HuH-7.5 (cell line): ENCODE data around the gene DCLK2.

Source experiments
- DNase-seq: peaks from one replicate; pipeline ENCODE4 v3.0.0; 2011; ENCODE audit warnings: low spot score

DCLK2 gene

GRCh38 chr4:150070464-150071170 is 7.6 kb upstream of the DCLK2 start:
- no peak for DNase-seq

GRCh38 chr4:150072471-150072870 is 5.8 kb upstream of the DCLK2 start:
- no peak for DNase-seq

GRCh38 chr4:150072906-150073714 is 5.1 kb upstream of the DCLK2 start:
- DNase-seq = no peak

- DNase-seq = no peak
Observed at GRCh38 chr4:150074064-150074463, 4.2 kb upstream of the DCLK2 start.

- peak; percentile 49 for DNase-seq
Observed at GRCh38 chr4:150078579-150079080, 385 bp downstream of the DCLK2 start.

- no peak for DNase-seq
Observed at GRCh38 chr4:150079081-150079581, 886 bp downstream of the DCLK2 start.

GRCh38 chr4:150080337-150080736 is 2.1 kb downstream of the DCLK2 start:
- DNase-seq = no peak

GRCh38 chr4:150080875-150081274 is 2.6 kb downstream of the DCLK2 start:
- peak; percentile 35 for DNase-seq

GRCh38 chr4:150082241-150082640 is 4.0 kb downstream of the DCLK2 start:
- DNase-seq = no peak

GRCh38 chr4:150087006-150087405 is 8.8 kb downstream of the DCLK2 start:
- no peak for DNase-seq

- DNase-seq = no peak
Observed at GRCh38 chr4:150089732-150090131, 11.5 kb downstream of the DCLK2 start.

GRCh38 chr4:150090836-150091235 is 12.6 kb downstream of the DCLK2 start:
- no peak for DNase-seq

GRCh38 chr4:150094676-150095075 is 16.4 kb downstream of the DCLK2 start:
- DNase-seq = no peak

- no peak for DNase-seq
Observed at GRCh38 chr4:150096625-150097024, 18.4 kb downstream of the DCLK2 start.

GRCh38 chr4:150098214-150098613 is 20.0 kb downstream of the DCLK2 start:
- no peak for DNase-seq

- DNase-seq = no peak
Observed at GRCh38 chr4:150104404-150105027, 26.3 kb downstream of the DCLK2 start.

- no peak for DNase-seq
Observed at GRCh38 chr4:150106886-150107285, 28.6 kb downstream of the DCLK2 start.

GRCh38 chr4:150108691-150109090 is 30.4 kb downstream of the DCLK2 start:
- no peak for DNase-seq

GRCh38 chr4:150114641-150115040 is 36.4 kb downstream of the DCLK2 start:
- DNase-seq = no peak

- no peak for DNase-seq
Observed at GRCh38 chr4:150115851-150116250, 37.6 kb downstream of the DCLK2 start.

- no peak for DNase-seq
Observed at GRCh38 chr4:150116506-150116905, 38.3 kb downstream of the DCLK2 start.

- no peak for DNase-seq
Observed at GRCh38 chr4:150117094-150117493, 38.8 kb downstream of the DCLK2 start.

- DNase-seq = no peak
Observed at GRCh38 chr4:150117629-150118028, 39.4 kb downstream of the DCLK2 start.
